ENCODE measurements around the gene PIN4.

- TF ChIP-seq CTCF (IDR thresholded peaks at IDR 0.05; ENCODE audit: low read length) (no peak), EZH2 (optimal IDR thresholded peaks at IDR 0.05; ENCODE audit: low read depth, low read length) (no peak), EZH2phosphoT487 (IDR thresholded peaks at IDR 0.05; ENCODE audit: low read length) (no peak)
Measured at GRCh38 chrX:72236841-72237240, 55.3 kb downstream of the PIN4 start.

All from MM.1S (cell line).